Measurements from ENCODE around the gene CERT1.

CERT1 gene

GRCh38 chr5:75472973-75473372, 38.5 kb downstream of the CERT1 start:
- Histone ChIP-seq H3K9me3 (ENCODE audit: control insufficient read depth in 1 of 2, low read length in 2 of 2) (peaks cover 7 to 12% of the 10 kb centered on the region in 2 donors), H3K27ac (ENCODE audit: low read length) (no peak overlapping the region), H3K36me3 (ENCODE audit: control insufficient read depth in 1 of 2, insufficient read depth in 2 of 2, low read length in 2 of 2) (peaks cover 0 to 8% of the 10 kb centered on the region in 2 donors), H3K4me3 (ENCODE audit: low read depth in 1 of 2, low read length in 2 of 2) (no peak overlapping the region), H3K27me3 (ENCODE audit: low read depth, low read length) (no peaks in the 10 kb centered on the region), H3K4me1 (ENCODE audit: control insufficient read depth in 1 of 2, insufficient read depth in 2 of 2, low read length in 2 of 2) (no peaks in the 10 kb centered on the region)

GRCh38 chr5:75471193-75471592, 40.2 kb downstream of the CERT1 start:
- H3K27ac ChIP-seq (ENCODE audit: low read length) = no peak overlapping the region
- no peaks in the 10 kb centered on the region for H3K27me3 ChIP-seq (ENCODE audit: low read depth, low read length)
- H3K9me3 ChIP-seq (ENCODE audit: control insufficient read depth in 1 of 2, low read length in 2 of 2) = peaks cover 7 to 13% of the 10 kb centered on the region in 2 donors
- peaks cover 0 to 9% of the 10 kb centered on the region in 2 donors for H3K36me3 ChIP-seq (ENCODE audit: control insufficient read depth in 1 of 2, insufficient read depth in 2 of 2, low read length in 2 of 2)
- H3K4me3 ChIP-seq (ENCODE audit: low read depth in 1 of 2, low read length in 2 of 2) = no peak overlapping the region
- H3K4me1 ChIP-seq (ENCODE audit: control insufficient read depth in 1 of 2, insufficient read depth in 2 of 2, low read length in 2 of 2) = no peaks in the 10 kb centered on the region

- Histone ChIP-seq H3K4me1 (ENCODE audit: control insufficient read depth in 1 of 2, insufficient read depth in 2 of 2, low read length in 2 of 2) (peaks cover 0 to 5% of the 10 kb centered on the region in 2 donors), H3K4me3 (ENCODE audit: low read depth in 1 of 2, low read length in 2 of 2) (no peak overlapping the region), H3K27ac (ENCODE audit: low read length) (no peak overlapping the region), H3K27me3 (ENCODE audit: low read depth, low read length) (no peaks in the 10 kb centered on the region), H3K9me3 (ENCODE audit: control insufficient read depth in 1 of 2, low read length in 2 of 2) (peaks cover 7 to 13% of the 10 kb centered on the region in 2 donors), H3K36me3 (ENCODE audit: control insufficient read depth in 1 of 2, insufficient read depth in 2 of 2, low read length in 2 of 2) (peaks cover 0 to 9% of the 10 kb centered on the region in 2 donors)
Measured at GRCh38 chr5:75469017-75469416, 42.4 kb downstream of the CERT1 start.

- Histone ChIP-seq H3K36me3 (ENCODE audit: control insufficient read depth in 1 of 2, insufficient read depth in 2 of 2, low read length in 2 of 2) (peaks cover 0 to 9% of the 10 kb centered on the region in 2 donors), H3K4me1 (ENCODE audit: control insufficient read depth in 1 of 2, insufficient read depth in 2 of 2, low read length in 2 of 2) (peaks cover 0 to 5% of the 10 kb centered on the region in 2 donors), H3K27me3 (ENCODE audit: low read depth, low read length) (no peaks in the 10 kb centered on the region), H3K4me3 (ENCODE audit: low read depth in 1 of 2, low read length in 2 of 2) (no peak overlapping the region), H3K9me3 (ENCODE audit: control insufficient read depth in 1 of 2, low read length in 2 of 2) (peaks cover 7 to 13% of the 10 kb centered on the region in 2 donors), H3K27ac (ENCODE audit: low read length) (no peak overlapping the region)
Measured at GRCh38 chr5:75468593-75468992, 42.8 kb downstream of the CERT1 start.

- Histone ChIP-seq H3K36me3 (ENCODE audit: control insufficient read depth in 1 of 2, insufficient read depth in 2 of 2, low read length in 2 of 2) (peaks cover 0 to 9% of the 10 kb centered on the region in 2 donors), H3K27me3 (ENCODE audit: low read depth, low read length) (no peaks in the 10 kb centered on the region), H3K4me3 (ENCODE audit: low read depth in 1 of 2, low read length in 2 of 2) (no peak overlapping the region), H3K4me1 (ENCODE audit: control insufficient read depth in 1 of 2, insufficient read depth in 2 of 2, low read length in 2 of 2) (peaks cover 0 to 5% of the 10 kb centered on the region in 2 donors), H3K27ac (ENCODE audit: low read length) (no peak overlapping the region), H3K9me3 (ENCODE audit: control insufficient read depth in 1 of 2, low read length in 2 of 2) (peaks cover 7 to 13% of the 10 kb centered on the region in 2 donors)
Measured at GRCh38 chr5:75466006-75466716, 45.3 kb downstream of the CERT1 start.

- Histone ChIP-seq H3K36me3 (ENCODE audit: control insufficient read depth in 1 of 2, insufficient read depth in 2 of 2, low read length in 2 of 2) (peaks cover 0 to 9% of the 10 kb centered on the region in 2 donors), H3K4me1 (ENCODE audit: control insufficient read depth in 1 of 2, insufficient read depth in 2 of 2, low read length in 2 of 2) (peaks cover 0 to 5% of the 10 kb centered on the region in 2 donors), H3K27ac (ENCODE audit: low read length) (no peak overlapping the region), H3K27me3 (ENCODE audit: low read depth, low read length) (no peaks in the 10 kb centered on the region), H3K4me3 (ENCODE audit: low read depth in 1 of 2, low read length in 2 of 2) (no peak overlapping the region), H3K9me3 (ENCODE audit: control insufficient read depth in 1 of 2, low read length in 2 of 2) (peaks cover 7 to 13% of the 10 kb centered on the region in 2 donors)
Measured at GRCh38 chr5:75465480-75465879, 45.9 kb downstream of the CERT1 start.

GRCh38 chr5:75463726-75464125, 47.7 kb downstream of the CERT1 start:
- peaks cover 2 to 8% of the 10 kb centered on the region in 2 donors for H3K9me3 ChIP-seq (ENCODE audit: control insufficient read depth in 1 of 2, low read length in 2 of 2)
- H3K4me3 ChIP-seq (ENCODE audit: low read depth in 1 of 2, low read length in 2 of 2) = no peak overlapping the region
- H3K27me3 ChIP-seq (ENCODE audit: low read depth, low read length) = no peaks in the 10 kb centered on the region
- no peak overlapping the region for H3K27ac ChIP-seq (ENCODE audit: low read length)
- peaks cover 0 to 8% of the 10 kb centered on the region in 2 donors for H3K36me3 ChIP-seq (ENCODE audit: control insufficient read depth in 1 of 2, insufficient read depth in 2 of 2, low read length in 2 of 2)
- H3K4me1 ChIP-seq (ENCODE audit: control insufficient read depth in 1 of 2, insufficient read depth in 2 of 2, low read length in 2 of 2) = peaks cover 0 to 8% of the 10 kb centered on the region in 2 donors

GRCh38 chr5:75461679-75462078, 49.8 kb downstream of the CERT1 start:
- Histone ChIP-seq H3K27ac (ENCODE audit: low read length) (no peak overlapping the region), H3K36me3 (ENCODE audit: control insufficient read depth in 1 of 2, insufficient read depth in 2 of 2, low read length in 2 of 2) (peaks cover 0 to 3% of the 10 kb centered on the region in 2 donors), H3K9me3 (ENCODE audit: control insufficient read depth in 1 of 2, low read length in 2 of 2) (no peaks in the 10 kb centered on the region), H3K4me3 (ENCODE audit: low read depth in 1 of 2, low read length in 2 of 2) (no peak overlapping the region), H3K27me3 (ENCODE audit: low read depth, low read length) (no peaks in the 10 kb centered on the region), H3K4me1 (ENCODE audit: control insufficient read depth in 1 of 2, insufficient read depth in 2 of 2, low read length in 2 of 2) (peaks cover 0 to 8% of the 10 kb centered on the region in 2 donors)

- Histone ChIP-seq H3K27ac (ENCODE audit: low read length) (no peak overlapping the region), H3K4me3 (ENCODE audit: low read depth in 1 of 2, low read length in 2 of 2) (no peak overlapping the region), H3K4me1 (ENCODE audit: control insufficient read depth in 1 of 2, insufficient read depth in 2 of 2, low read length in 2 of 2) (peaks cover 0 to 8% of the 10 kb centered on the region in 2 donors), H3K9me3 (ENCODE audit: control insufficient read depth in 1 of 2, low read length in 2 of 2) (no peaks in the 10 kb centered on the region), H3K27me3 (ENCODE audit: low read depth, low read length) (no peaks in the 10 kb centered on the region), H3K36me3 (ENCODE audit: control insufficient read depth in 1 of 2, insufficient read depth in 2 of 2, low read length in 2 of 2) (peaks cover 0 to 3% of the 10 kb centered on the region in 2 donors)
Measured at GRCh38 chr5:75460942-75461610, 50.4 kb downstream of the CERT1 start.

GRCh38 chr5:75460532-75460931, 50.9 kb downstream of the CERT1 start:
- Histone ChIP-seq H3K4me1 (ENCODE audit: control insufficient read depth in 1 of 2, insufficient read depth in 2 of 2, low read length in 2 of 2) (peaks cover 0 to 6% of the 10 kb centered on the region in 2 donors), H3K27ac (ENCODE audit: low read length) (no peak overlapping the region), H3K4me3 (ENCODE audit: low read depth in 1 of 2, low read length in 2 of 2) (no peak overlapping the region), H3K27me3 (ENCODE audit: low read depth, low read length) (no peaks in the 10 kb centered on the region), H3K36me3 (ENCODE audit: control insufficient read depth in 1 of 2, insufficient read depth in 2 of 2, low read length in 2 of 2) (peaks cover 0 to 3% of the 10 kb centered on the region in 2 donors), H3K9me3 (ENCODE audit: control insufficient read depth in 1 of 2, low read length in 2 of 2) (no peaks in the 10 kb centered on the region)

- Histone ChIP-seq H3K27ac (ENCODE audit: low read length) (no peak overlapping the region), H3K4me3 (ENCODE audit: low read depth in 1 of 2, low read length in 2 of 2) (no peak overlapping the region), H3K36me3 (ENCODE audit: control insufficient read depth in 1 of 2, insufficient read depth in 2 of 2, low read length in 2 of 2) (peaks cover 3 to 5% of the 10 kb centered on the region in 2 donors), H3K4me1 (ENCODE audit: control insufficient read depth in 1 of 2, insufficient read depth in 2 of 2, low read length in 2 of 2) (peaks cover 0 to 3% of the 10 kb centered on the region in 2 donors), H3K9me3 (ENCODE audit: control insufficient read depth in 1 of 2, low read length in 2 of 2) (no peaks in the 10 kb centered on the region), H3K27me3 (ENCODE audit: low read depth, low read length) (no peaks in the 10 kb centered on the region)
Measured at GRCh38 chr5:75457691-75458090, 53.7 kb downstream of the CERT1 start.

All from muscle layer of duodenum (tissue), 2 donors.